ENCODE data around the gene EPB41L4A. TPM values are rescaled to one million over a fixed set of nuclear protein-coding genes. Genes with fewer than 3 reads are reported as not detected.

EPB41L4A gene
- total RNA-seq, 1 experiment from 2014 or later, result 5.2 TPM

- POLR2A ChIA-PET, result no interaction called here
- Mint-ChIP-seq H3K27ac (no peak overlapping the region), H3K4me3 (no peak overlapping the region), H3K4me1 (peaks cover 5% of the 10 kb centered on the region), H3K27me3 (ENCODE audit: low read depth) (no peaks in the 10 kb centered on the region), H3K9me3 (no peaks in the 10 kb centered on the region), H3K36me3 (no peaks in the 10 kb centered on the region)
- DNase-seq (ENCODE audit: low spot score), result no peak
- CTCF ChIA-PET, result no interaction called here
- TF ChIP-seq FOXP1 (CRISPR knock-in tag; IDR thresholded peaks at IDR 0.05; ENCODE audit: borderline replicate concordance) (no peak), RELA (CRISPR knock-in tag; IDR thresholded peaks at IDR 0.05; ENCODE audit: borderline replicate concordance) (no peak), SMAD3 (CRISPR knock-in tag; IDR thresholded peaks at IDR 0.05; ENCODE audit: borderline replicate concordance) (no peak), SOX15 (CRISPR knock-in tag; IDR thresholded peaks at IDR 0.05) (no peak), GTF2I (CRISPR knock-in tag; conservative IDR thresholded peaks at IDR 0.05) (no peak), ESRRA (CRISPR knock-in tag; IDR thresholded peaks at IDR 0.05; ENCODE audit: borderline replicate concordance) (no peak)
- TF ChIP-seq, protein P1, sequence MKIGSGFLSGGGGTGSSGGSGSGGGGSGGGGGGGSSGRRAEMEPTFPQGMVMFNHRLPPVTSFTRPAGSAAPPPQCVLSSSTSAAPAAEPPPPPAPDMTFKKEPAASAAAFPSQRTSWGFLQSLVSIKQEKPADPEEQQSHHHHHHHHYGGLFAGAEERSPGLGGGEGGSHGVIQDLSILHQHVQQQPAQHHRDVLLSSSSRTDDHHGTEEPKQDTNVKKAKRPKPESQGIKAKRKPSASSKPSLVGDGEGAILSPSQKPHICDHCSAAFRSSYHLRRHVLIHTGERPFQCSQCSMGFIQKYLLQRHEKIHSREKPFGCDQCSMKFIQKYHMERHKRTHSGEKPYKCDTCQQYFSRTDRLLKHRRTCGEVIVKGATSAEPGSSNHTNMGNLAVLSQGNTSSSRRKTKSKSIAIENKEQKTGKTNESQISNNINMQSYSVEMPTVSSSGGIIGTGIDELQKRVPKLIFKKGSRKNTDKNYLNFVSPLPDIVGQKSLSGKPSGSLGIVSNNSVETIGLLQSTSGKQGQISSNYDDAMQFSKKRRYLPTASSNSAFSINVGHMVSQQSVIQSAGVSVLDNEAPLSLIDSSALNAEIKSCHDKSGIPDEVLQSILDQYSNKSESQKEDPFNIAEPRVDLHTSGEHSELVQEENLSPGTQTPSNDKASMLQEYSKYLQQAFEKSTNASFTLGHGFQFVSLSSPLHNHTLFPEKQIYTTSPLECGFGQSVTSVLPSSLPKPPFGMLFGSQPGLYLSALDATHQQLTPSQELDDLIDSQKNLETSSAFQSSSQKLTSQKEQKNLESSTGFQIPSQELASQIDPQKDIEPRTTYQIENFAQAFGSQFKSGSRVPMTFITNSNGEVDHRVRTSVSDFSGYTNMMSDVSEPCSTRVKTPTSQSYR (CRISPR knock-in tag; IDR thresholded peaks at IDR 0.05), result no peak
- no peak for ATAC-seq
Observed at GRCh38 chr5:112192866-112193265, 226.2 kb downstream of the EPB41L4A start.

DNA sequence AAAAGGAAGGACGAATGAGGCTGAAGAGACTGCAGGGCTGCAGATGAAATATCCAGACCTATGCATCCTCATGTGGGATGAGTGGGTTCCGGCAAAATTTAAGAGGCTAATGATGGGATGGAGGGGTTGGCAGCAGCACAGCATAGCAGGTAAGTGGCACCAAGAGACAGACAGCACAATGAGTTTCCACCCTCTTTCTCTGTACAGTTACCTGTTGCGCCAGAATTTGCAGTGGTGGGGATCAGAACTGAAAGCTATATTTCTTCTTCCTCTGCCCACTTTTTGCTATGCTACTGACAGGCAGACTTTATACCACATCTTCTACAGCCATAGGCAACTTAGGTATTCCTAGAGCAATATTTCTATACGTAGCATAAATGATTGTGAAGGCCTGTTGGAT lies 227.0 kb downstream of the EPB41L4A start:
- no peaks in the 10 kb centered on the region for H3K9me3 Mint-ChIP-seq
- H3K36me3 Mint-ChIP-seq, result no peaks in the 10 kb centered on the region
- no peak for DNase-seq (ENCODE audit: low spot score)
- H3K4me3 Mint-ChIP-seq, result no peak overlapping the region
- POLR2A ChIA-PET, result no interaction called here
- CTCF ChIA-PET, result no interaction called here
- no peak overlapping the region for H3K27ac Mint-ChIP-seq
- no peak for ATAC-seq
- H3K4me1 Mint-ChIP-seq, result peaks cover 5% of the 10 kb centered on the region
- H3K27me3 Mint-ChIP-seq (ENCODE audit: low read depth), result no peaks in the 10 kb centered on the region
- no peak for TF ChIP-seq CBFB (CRISPR knock-in tag; IDR thresholded peaks at IDR 0.05; ENCODE audit: low read depth)
- TF ChIP-seq TP53 (CRISPR knock-in tag; IDR thresholded peaks at IDR 0.05), result no peak
- no peak for TF ChIP-seq ZNF317 (CRISPR knock-in tag; IDR thresholded peaks at IDR 0.05; ENCODE audit: borderline replicate concordance, low read depth)
- TF ChIP-seq ZNF512 (CRISPR knock-in tag; IDR thresholded peaks at IDR 0.05; ENCODE audit: borderline replicate concordance), result no peak
- TF ChIP-seq JUN (CRISPR knock-in tag; IDR thresholded peaks at IDR 0.05), result no peak
- TF ChIP-seq GRHL2 (CRISPR knock-in tag; IDR thresholded peaks at IDR 0.05; ENCODE audit: insufficient replicate concordance, severe bottlenecking), result no peak
- TF ChIP-seq CREM (CRISPR knock-in tag; IDR thresholded peaks at IDR 0.05), result no peak
- no peak for TF ChIP-seq NR1H2 (CRISPR knock-in tag; IDR thresholded peaks at IDR 0.05)
- no peak for TF ChIP-seq MXD4 (CRISPR knock-in tag; IDR thresholded peaks at IDR 0.05; ENCODE audit: borderline replicate concordance)

- DNase-seq (ENCODE audit: low spot score) (no peak), ATAC-seq (no peak)
- ChIA-PET CTCF (interaction anchor here (0.6 to 1.0 kb wide), 2 partner anchors 132 to 231 kb away, joined by 4 to 5 read pairs; no protein-coding TSS in a partner anchor), POLR2A (no interaction called here)
- Mint-ChIP-seq H3K36me3 (no peaks in the 10 kb centered on the region), H3K27ac (no peak overlapping the region), H3K9me3 (no peaks in the 10 kb centered on the region), H3K4me3 (no peak overlapping the region), H3K27me3 (ENCODE audit: low read depth) (no peaks in the 10 kb centered on the region), H3K4me1 (peaks cover 5% of the 10 kb centered on the region)
- TF ChIP-seq, protein P2, sequence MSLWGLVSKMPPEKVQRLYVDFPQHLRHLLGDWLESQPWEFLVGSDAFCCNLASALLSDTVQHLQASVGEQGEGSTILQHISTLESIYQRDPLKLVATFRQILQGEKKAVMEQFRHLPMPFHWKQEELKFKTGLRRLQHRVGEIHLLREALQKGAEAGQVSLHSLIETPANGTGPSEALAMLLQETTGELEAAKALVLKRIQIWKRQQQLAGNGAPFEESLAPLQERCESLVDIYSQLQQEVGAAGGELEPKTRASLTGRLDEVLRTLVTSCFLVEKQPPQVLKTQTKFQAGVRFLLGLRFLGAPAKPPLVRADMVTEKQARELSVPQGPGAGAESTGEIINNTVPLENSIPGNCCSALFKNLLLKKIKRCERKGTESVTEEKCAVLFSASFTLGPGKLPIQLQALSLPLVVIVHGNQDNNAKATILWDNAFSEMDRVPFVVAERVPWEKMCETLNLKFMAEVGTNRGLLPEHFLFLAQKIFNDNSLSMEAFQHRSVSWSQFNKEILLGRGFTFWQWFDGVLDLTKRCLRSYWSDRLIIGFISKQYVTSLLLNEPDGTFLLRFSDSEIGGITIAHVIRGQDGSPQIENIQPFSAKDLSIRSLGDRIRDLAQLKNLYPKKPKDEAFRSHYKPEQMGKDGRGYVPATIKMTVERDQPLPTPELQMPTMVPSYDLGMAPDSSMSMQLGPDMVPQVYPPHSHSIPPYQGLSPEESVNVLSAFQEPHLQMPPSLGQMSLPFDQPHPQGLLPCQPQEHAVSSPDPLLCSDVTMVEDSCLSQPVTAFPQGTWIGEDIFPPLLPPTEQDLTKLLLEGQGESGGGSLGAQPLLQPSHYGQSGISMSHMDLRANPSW (CRISPR knock-in tag; conservative IDR thresholded peaks at IDR 0.05; ENCODE audit: low read depth), result no peak
- TF ChIP-seq ZBTB43 (CRISPR knock-in tag; IDR thresholded peaks at IDR 0.05), result no peak
- no peak for TF ChIP-seq ZNF671 (CRISPR knock-in tag; IDR thresholded peaks at IDR 0.05)
Observed at GRCh38 chr5:112189391-112189790, 229.7 kb downstream of the EPB41L4A start.
